ENCODE data around the gene KCND3. TPM values are rescaled to one million over a fixed set of nuclear protein-coding genes. Genes with fewer than 3 reads are reported as not detected.

The KCND3 gene
- polyA plus RNA-seq, result 2.5 TPM
- long read RNA-seq, donor 1, result 0 reads
- long read RNA-seq, donor 2, result 0 reads
- long read RNA-seq, donor 3, result 0 reads
- long read RNA-seq, donor 4, result 0 reads
- long read RNA-seq, donor 5, result 0 reads
- long read RNA-seq, donor 6, result 0 reads
- long read RNA-seq, donor 7, result 0 reads
- long read RNA-seq, donor 8, result 0 reads
- long read RNA-seq, donor 9, result 0 reads
- long read RNA-seq, donor 10, result 0 reads
- long read RNA-seq, donor 11, result 0 reads

DNA sequence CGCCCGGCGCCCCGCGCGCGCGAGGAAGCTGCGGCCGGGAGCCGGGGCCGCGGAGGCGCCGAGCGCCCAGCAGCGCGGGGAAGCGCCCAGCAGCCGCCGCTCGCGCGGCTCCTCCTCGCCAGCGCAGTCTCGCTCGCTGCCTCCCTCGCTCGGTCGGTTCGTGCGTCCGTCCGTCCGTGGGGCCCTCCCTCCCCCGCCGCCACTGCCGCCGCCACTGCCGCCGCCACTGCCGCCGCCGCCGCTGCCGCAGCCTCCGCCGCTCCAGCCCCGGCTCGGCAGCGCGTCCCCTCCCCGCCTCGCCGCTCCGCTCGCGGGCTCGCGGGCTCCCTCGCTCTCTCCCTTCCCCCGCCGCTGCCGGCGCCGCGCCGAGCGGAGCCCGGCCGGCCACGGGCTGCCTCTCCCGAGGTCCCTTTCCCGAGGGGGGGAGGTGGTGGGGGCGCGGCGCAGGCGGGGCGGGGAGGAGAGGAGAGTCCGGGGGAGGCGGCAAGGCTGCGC, at the start of gene KCND3:
KCND3 (minus strand) TSS at position 138 of the 495 bp plus-strand sequence.
- H3K27me3 ChIP-seq (ENCODE audit: control insufficient read depth, insufficient read depth, low read length), result peaks cover 75% of the 10 kb centered on the region
- DNase-seq, result peak in 1 of 2 donors; percentile 43
- H3K4me3 ChIP-seq (ENCODE audit: low read length), result peak within 1 kb of the TSS; percentile 30

DNA sequence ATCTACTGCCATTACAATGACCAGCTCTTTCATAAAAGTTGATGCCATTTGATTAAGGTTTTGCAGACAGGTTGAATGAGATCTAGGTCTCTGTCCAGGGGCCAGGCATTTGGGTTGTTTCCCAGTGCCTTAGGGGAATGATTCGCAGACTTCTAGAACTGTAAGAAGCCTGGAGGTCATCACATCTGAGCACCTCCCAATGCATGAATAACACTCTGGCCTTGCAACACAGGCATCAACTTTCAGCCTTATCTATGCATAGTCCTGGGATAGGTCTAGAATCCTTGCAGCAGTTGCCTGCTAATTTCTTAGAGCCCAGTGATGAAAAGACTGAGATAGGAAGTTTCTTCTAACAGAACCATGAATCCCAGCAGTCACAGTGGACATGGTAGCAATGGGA, 44.8 kb upstream of the KCND3 start:
- no peaks in the 10 kb centered on the region for H3K36me3 ChIP-seq (ENCODE audit: control insufficient read depth, insufficient read depth, low read length)
- no peak overlapping the region for H3K4me3 ChIP-seq (ENCODE audit: low read length)
- no peak overlapping the region for H3K27ac ChIP-seq (ENCODE audit: low read length)
- no peaks in the 10 kb centered on the region for H3K9me3 ChIP-seq (ENCODE audit: control insufficient read depth, low read depth, low read length)
- peaks cover 2% of the 10 kb centered on the region for H3K27me3 ChIP-seq (ENCODE audit: control insufficient read depth, insufficient read depth, low read length)
- no peak for DNase-seq
- WGBS (ENCODE audit: insufficient coverage, low lambda C conversion rate), result no CpG with 5 or more reads among the region's 1 CpG
- no peaks in the 10 kb centered on the region for H3K4me1 ChIP-seq (ENCODE audit: control insufficient read depth, insufficient read depth, low read length)

More for the DNA sequence above, at the start of gene KCND3:
- Histone ChIP-seq H3K27ac (ENCODE audit: low read length) (no peak within 1 kb of the TSS), H3K4me1 (ENCODE audit: control insufficient read depth, insufficient read depth, low read length) (peaks cover 14% of the 10 kb centered on the region), H3K36me3 (ENCODE audit: control insufficient read depth, insufficient read depth, low read length) (no peaks in the 10 kb centered on the region), H3K9me3 (ENCODE audit: control insufficient read depth, low read depth, low read length) (no peaks in the 10 kb centered on the region)
- no CpG with 5 or more reads among the region's 83 CpGs for WGBS (ENCODE audit: insufficient coverage, low lambda C conversion rate)

- DNase-seq, result no peak
- no peak overlapping the region for H3K27ac ChIP-seq (ENCODE audit: low read length)
- no peak overlapping the region for H3K4me3 ChIP-seq (ENCODE audit: low read length)
- no peaks in the 10 kb centered on the region for H3K9me3 ChIP-seq (ENCODE audit: control insufficient read depth, low read depth, low read length)
- H3K27me3 ChIP-seq (ENCODE audit: control insufficient read depth, insufficient read depth, low read length), result peaks cover 2% of the 10 kb centered on the region
- 20% methylated on average over 1 of the region's 3 CpGs for WGBS (ENCODE audit: insufficient coverage, low lambda C conversion rate)
- no peaks in the 10 kb centered on the region for H3K4me1 ChIP-seq (ENCODE audit: control insufficient read depth, insufficient read depth, low read length)
- H3K36me3 ChIP-seq (ENCODE audit: control insufficient read depth, insufficient read depth, low read length), result no peaks in the 10 kb centered on the region
These were observed 44.1 kb upstream of the KCND3 start for GRCh38 chr1:112033439-112034120.

- H3K27ac ChIP-seq (ENCODE audit: low read length), result no peak overlapping the region
- no peaks in the 10 kb centered on the region for H3K4me1 ChIP-seq (ENCODE audit: control insufficient read depth, insufficient read depth, low read length)
- H3K4me3 ChIP-seq (ENCODE audit: low read length), result no peak overlapping the region
- no peaks in the 10 kb centered on the region for H3K36me3 ChIP-seq (ENCODE audit: control insufficient read depth, insufficient read depth, low read length)
- no CpG with 5 or more reads among the region's 5 CpGs for WGBS (ENCODE audit: insufficient coverage, low lambda C conversion rate)
- H3K9me3 ChIP-seq (ENCODE audit: control insufficient read depth, low read depth, low read length), result no peaks in the 10 kb centered on the region
- peaks cover 2% of the 10 kb centered on the region for H3K27me3 ChIP-seq (ENCODE audit: control insufficient read depth, insufficient read depth, low read length)
- peak in 1 of 2 donors; percentile 27 for DNase-seq
These were observed 40.7 kb upstream of the KCND3 start for GRCh38 chr1:112030157-112030556.

DNA sequence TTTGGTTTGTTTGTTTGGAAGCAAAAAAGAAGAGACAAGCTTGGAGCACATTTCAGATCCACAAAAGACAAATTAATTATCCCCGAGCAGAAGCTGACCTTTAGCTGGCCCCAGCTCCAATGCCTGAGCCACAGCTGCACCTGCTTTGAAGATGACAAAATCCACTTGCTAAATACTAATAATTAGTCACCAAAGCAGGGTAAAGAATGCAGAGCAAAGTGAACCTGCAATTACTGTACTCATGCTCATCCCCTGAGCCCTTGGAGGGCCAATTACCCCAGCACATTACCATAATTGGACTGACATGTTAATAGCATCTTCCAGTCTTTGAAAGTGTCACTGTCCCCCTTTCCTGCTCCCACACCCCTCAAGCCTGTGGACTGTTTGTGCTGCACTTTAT, 38.2 kb upstream of the KCND3 start:
- DNase-seq, result no peak
- Histone ChIP-seq H3K27me3 (ENCODE audit: control insufficient read depth, insufficient read depth, low read length) (peaks cover 6% of the 10 kb centered on the region), H3K4me3 (ENCODE audit: low read length) (no peak overlapping the region), H3K9me3 (ENCODE audit: control insufficient read depth, low read depth, low read length) (no peaks in the 10 kb centered on the region), H3K36me3 (ENCODE audit: control insufficient read depth, insufficient read depth, low read length) (no peaks in the 10 kb centered on the region), H3K4me1 (ENCODE audit: control insufficient read depth, insufficient read depth, low read length) (no peaks in the 10 kb centered on the region), H3K27ac (ENCODE audit: low read length) (no peak overlapping the region)
- WGBS (ENCODE audit: insufficient coverage, low lambda C conversion rate), result no CpG with 5 or more reads among the region's 1 CpG

- Histone ChIP-seq H3K4me1 (ENCODE audit: control insufficient read depth, insufficient read depth, low read length) (no peaks in the 10 kb centered on the region), H3K36me3 (ENCODE audit: control insufficient read depth, insufficient read depth, low read length) (no peaks in the 10 kb centered on the region), H3K9me3 (ENCODE audit: control insufficient read depth, low read depth, low read length) (no peaks in the 10 kb centered on the region), H3K27ac (ENCODE audit: low read length) (no peak overlapping the region), H3K27me3 (ENCODE audit: control insufficient read depth, insufficient read depth, low read length) (peaks cover 3% of the 10 kb centered on the region), H3K4me3 (ENCODE audit: low read length) (no peak overlapping the region)
- no peak for DNase-seq
- WGBS (ENCODE audit: insufficient coverage, low lambda C conversion rate), result no CpG with 5 or more reads among the region's 1 CpG
These were observed 37.0 kb upstream of the KCND3 start for GRCh38 chr1:112026501-112026900.

DNA sequence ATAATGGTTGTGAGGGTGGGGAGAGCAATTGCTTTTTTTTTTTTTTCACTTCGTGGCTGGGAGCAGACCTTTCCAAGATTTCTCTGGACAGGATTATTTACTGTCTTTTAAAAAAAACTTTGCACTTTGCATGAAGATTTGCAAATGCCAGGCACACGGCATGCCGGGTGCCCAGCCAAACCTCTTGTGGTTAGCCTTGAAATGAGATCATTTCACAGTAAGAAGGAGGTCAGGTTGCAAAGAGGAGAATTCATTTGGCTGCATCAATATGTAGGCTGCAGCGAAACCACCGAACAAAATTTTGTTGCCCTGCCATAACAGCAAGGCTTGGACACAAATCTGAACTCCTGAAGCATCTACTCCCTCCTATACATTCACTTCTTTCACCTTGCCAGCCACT, 36.5 kb upstream of the KCND3 start:
- Histone ChIP-seq H3K4me1 (ENCODE audit: control insufficient read depth, insufficient read depth, low read length) (no peaks in the 10 kb centered on the region), H3K9me3 (ENCODE audit: control insufficient read depth, low read depth, low read length) (no peaks in the 10 kb centered on the region), H3K36me3 (ENCODE audit: control insufficient read depth, insufficient read depth, low read length) (no peaks in the 10 kb centered on the region), H3K27ac (ENCODE audit: low read length) (no peak overlapping the region), H3K4me3 (ENCODE audit: low read length) (no peak overlapping the region), H3K27me3 (ENCODE audit: control insufficient read depth, insufficient read depth, low read length) (peaks cover 3% of the 10 kb centered on the region)
- WGBS (ENCODE audit: insufficient coverage, low lambda C conversion rate), result 100% methylated on average over 1 of the region's 5 CpGs
- no peak for DNase-seq

- no CpG with 5 or more reads among the region's 4 CpGs for WGBS (ENCODE audit: insufficient coverage, low lambda C conversion rate)
- no peaks in the 10 kb centered on the region for H3K4me1 ChIP-seq (ENCODE audit: control insufficient read depth, insufficient read depth, low read length)
- peaks cover 3% of the 10 kb centered on the region for H3K27me3 ChIP-seq (ENCODE audit: control insufficient read depth, insufficient read depth, low read length)
- no peak overlapping the region for H3K27ac ChIP-seq (ENCODE audit: low read length)
- H3K36me3 ChIP-seq (ENCODE audit: control insufficient read depth, insufficient read depth, low read length), result no peaks in the 10 kb centered on the region
- H3K4me3 ChIP-seq (ENCODE audit: low read length), result no peak overlapping the region
- no peak for DNase-seq
- H3K9me3 ChIP-seq (ENCODE audit: control insufficient read depth, low read depth, low read length), result no peaks in the 10 kb centered on the region
These were observed 31.8 kb upstream of the KCND3 start for GRCh38 chr1:112021263-112021662.

DNA sequence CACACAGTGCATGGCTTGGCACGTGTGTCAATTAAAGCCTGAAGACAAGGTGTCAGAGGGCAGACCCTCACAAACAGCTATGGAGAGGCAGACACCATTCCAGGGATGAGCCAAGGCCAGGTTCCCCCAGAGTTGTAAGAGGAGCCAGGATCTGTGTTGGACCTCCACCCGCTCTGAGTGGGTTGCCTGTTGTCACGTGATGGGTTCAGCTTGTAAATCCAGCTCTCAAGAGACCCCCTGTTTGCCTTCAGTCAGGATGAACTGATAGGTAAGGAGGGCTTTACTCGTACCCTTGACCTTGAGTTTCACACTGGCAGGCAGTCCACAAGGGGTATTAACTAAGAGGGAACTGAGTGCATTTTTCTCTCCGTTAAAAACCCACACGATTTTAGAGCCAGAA, 27.7 kb upstream of the KCND3 start:
- no peaks in the 10 kb centered on the region for H3K4me1 ChIP-seq (ENCODE audit: control insufficient read depth, insufficient read depth, low read length)
- H3K27me3 ChIP-seq (ENCODE audit: control insufficient read depth, insufficient read depth, low read length), result no peaks in the 10 kb centered on the region
- DNase-seq, result no peak
- no CpG with 5 or more reads among the region's 6 CpGs for WGBS (ENCODE audit: insufficient coverage, low lambda C conversion rate)
- no peaks in the 10 kb centered on the region for H3K36me3 ChIP-seq (ENCODE audit: control insufficient read depth, insufficient read depth, low read length)
- H3K9me3 ChIP-seq (ENCODE audit: control insufficient read depth, low read depth, low read length), result no peaks in the 10 kb centered on the region
- H3K27ac ChIP-seq (ENCODE audit: low read length), result no peak overlapping the region
- no peak overlapping the region for H3K4me3 ChIP-seq (ENCODE audit: low read length)

- Histone ChIP-seq H3K27me3 (ENCODE audit: control insufficient read depth, insufficient read depth, low read length) (peaks cover 2% of the 10 kb centered on the region), H3K4me3 (ENCODE audit: low read length) (no peak overlapping the region), H3K4me1 (ENCODE audit: control insufficient read depth, insufficient read depth, low read length) (no peaks in the 10 kb centered on the region), H3K36me3 (ENCODE audit: control insufficient read depth, insufficient read depth, low read length) (no peaks in the 10 kb centered on the region), H3K27ac (ENCODE audit: low read length) (no peak overlapping the region), H3K9me3 (ENCODE audit: control insufficient read depth, low read depth, low read length) (no peaks in the 10 kb centered on the region)
- WGBS (ENCODE audit: insufficient coverage, low lambda C conversion rate), result no CpG with 5 or more reads among the region's 1 CpG
- DNase-seq, result no peak
These were observed 23.4 kb upstream of the KCND3 start for GRCh38 chr1:112012823-112013222.
